Measurements from ENCODE around the gene GBE1. TPM values are rescaled to one million over a fixed set of nuclear protein-coding genes. Genes with fewer than 3 reads are reported as not detected.

GBE1 gene
- total RNA-seq, 4 donors from 2014 or later, result 22.2 to 27.8 (median 25.3) TPM

- H3K4me3 ChIP-seq, result no peak overlapping the region
- intact Hi-C loops (cut with DNase I), result no loop called here
- H3K27me3 ChIP-seq, result no peaks in the 10 kb centered on the region
- DNase-seq (ENCODE audit: extremely low spot score), result no peak
- TF ChIP-seq POLR2AphosphoS5 (IDR thresholded peaks at IDR 0.05) (no peak), POLR2A (IDR thresholded peaks at IDR 0.05; ENCODE audit: low read depth) (no peak), CTCF (IDR thresholded peaks at IDR 0.05) (no peak), EP300 (IDR thresholded peaks at IDR 0.05) (no peak)
- H3K9me3 ChIP-seq, result no peaks in the 10 kb centered on the region
- no peak overlapping the region for H3K27ac ChIP-seq (replicated peaks in 1 of 4)
- H3K36me3 ChIP-seq, result peaks cover 0 to 11% (median 0%) of the 10 kb centered on the region in 4 donors
- peaks cover 0 to 7% (median 3%) of the 10 kb centered on the region in 4 donors for H3K4me1 ChIP-seq
Observed at GRCh38 chr3:81707996-81708395, 53.4 kb downstream of the GBE1 start.

- Histone ChIP-seq H3K27ac (replicated peaks in 1 of 4) (no peak overlapping the region), H3K4me1 (peaks cover 0 to 7% (median 3%) of the 10 kb centered on the region in 4 donors), H3K27me3 (no peaks in the 10 kb centered on the region), H3K9me3 (no peaks in the 10 kb centered on the region), H3K36me3 (peaks cover 0 to 25% (median 4%) of the 10 kb centered on the region in 4 donors), H3K4me3 (no peak overlapping the region)
- 86% methylated on average over 2 of the region's 2 CpGs for WGBS
- DNase-seq (ENCODE audit: extremely low spot score), result no peak
- no peak for TF ChIP-seq POLR2AphosphoS5 (IDR thresholded peaks at IDR 0.05)
- no peak for TF ChIP-seq POLR2A (IDR thresholded peaks at IDR 0.05; ENCODE audit: low read depth)
- no peak for TF ChIP-seq EP300 (IDR thresholded peaks at IDR 0.05)
- TF ChIP-seq CTCF (IDR thresholded peaks at IDR 0.05), result no peak
- intact Hi-C loops (cut with DNase I), result no loop called here
Observed at GRCh38 chr3:81702126-81702525, 59.3 kb downstream of the GBE1 start.

GRCh38 chr3:81699536-81700320 is 61.7 kb downstream of the GBE1 start:
- intact Hi-C loops (cut with DNase I), result no loop called here
- Histone ChIP-seq H3K4me3 (no peak overlapping the region), H3K9me3 (no peaks in the 10 kb centered on the region), H3K36me3 (peaks cover 0 to 20% (median 4%) of the 10 kb centered on the region in 4 donors), H3K27me3 (no peaks in the 10 kb centered on the region), H3K27ac (replicated peaks in 1 of 4) (no peak overlapping the region), H3K4me1 (no peaks in the 10 kb centered on the region)
- TF ChIP-seq CTCF (IDR thresholded peaks at IDR 0.05), result no peak
- TF ChIP-seq POLR2A (IDR thresholded peaks at IDR 0.05; ENCODE audit: low read depth), result no peak
- no peak for TF ChIP-seq POLR2AphosphoS5 (IDR thresholded peaks at IDR 0.05)
- no peak for TF ChIP-seq EP300 (IDR thresholded peaks at IDR 0.05)
- DNase-seq (ENCODE audit: extremely low spot score), result no peak
- 94% methylated on average over 8 of the region's 8 CpGs for WGBS

- intact Hi-C loops (cut with DNase I), result no loop called here
- DNase-seq (ENCODE audit: extremely low spot score), result no peak
- Histone ChIP-seq H3K27me3 (no peaks in the 10 kb centered on the region), H3K36me3 (peaks cover 0 to 23% (median 4%) of the 10 kb centered on the region in 4 donors), H3K4me3 (no peak overlapping the region), H3K4me1 (no peaks in the 10 kb centered on the region), H3K27ac (replicated peaks in 1 of 4) (no peak overlapping the region), H3K9me3 (no peaks in the 10 kb centered on the region)
- TF ChIP-seq POLR2A (IDR thresholded peaks at IDR 0.05; ENCODE audit: low read depth), result no peak
- TF ChIP-seq POLR2AphosphoS5 (IDR thresholded peaks at IDR 0.05), result no peak
- TF ChIP-seq EP300 (IDR thresholded peaks at IDR 0.05), result no peak
- no peak for TF ChIP-seq CTCF (IDR thresholded peaks at IDR 0.05)
- 88% methylated on average over 3 of the region's 3 CpGs for WGBS
Observed at GRCh38 chr3:81696090-81696489, 65.4 kb downstream of the GBE1 start.
